PC-9 (cell line): Measurements from ENCODE around the gene NCOA3. TPM values are rescaled to one million over a fixed set of nuclear protein-coding genes. Genes with fewer than 3 reads are reported as not detected.

Source experiments
- BruUV-seq: library from RNA; stranded (reverse); fragments of 400-500 nt; replicated peaks from 2 replicates; lab custom pipeline; 2021; lab: Mats Ljungman, UMichigan
- CTCF ChIA-PET: fragments of 300-600 bp; sonication (Branson Sonifier 250); formaldehyde crosslinking; loops from one replicate; lab custom pipeline; 2022; ENCODE audit warnings: antibody characterized with exemption; lab: Charles Lee
- POLR2A ChIA-PET: fragments of 300-600 bp; sonication (Branson Sonifier 250); formaldehyde crosslinking; loops from one replicate; lab custom pipeline; 2022; ENCODE audit warnings: antibody characterized with exemption; ENCODE audit not compliant: unreplicated experiment; lab: Charles Lee
- DNase-seq, 2 experiments: peaks; one replicate each; pipeline versions ENCODE4 v3.0.0 to v3.0.0-alpha.2; 2015 to 2022; ENCODE audit warnings: mixed read lengths in 1 of 2
- H2AFZ ChIP-seq: fragments of 200-600 bp; sonication (generic); 2 replicates; pipeline ENCODE4 v1.8.1; 2017; ENCODE audit warnings: antibody characterized with exemption
- H3F3A ChIP-seq: fragments of 200-600 bp; sonication (generic); 2 replicates; pipeline ENCODE4 v1.8.1; 2017; ENCODE audit warnings: antibody characterized with exemption, mild to moderate bottlenecking, low read depth; ENCODE audit not compliant: insufficient read depth
- H3K27ac ChIP-seq: fragments of 200-600 bp; sonication (generic); 2 replicates; pipeline ENCODE4 v1.6.1; 2016; ENCODE audit warnings: mixed run types
- H3K27me3 ChIP-seq: fragments of 200-600 bp; sonication (generic); 2 replicates; pipeline ENCODE4 v1.6.1; 2016; ENCODE audit warnings: low read depth, mixed run types; ENCODE audit not compliant: insufficient read depth
- H3K36me3 ChIP-seq: fragments of 200-600 bp; sonication (generic); 2 replicates; pipeline ENCODE4 v1.6.1; 2016; ENCODE audit warnings: low read depth, mixed run types
- H3K4me1 ChIP-seq: fragments of 200-600 bp; sonication (generic); replicated peaks from 2 replicates; pipeline ENCODE4 v1.6.1; 2016; ENCODE audit warnings: mixed run types; ENCODE audit not compliant: insufficient read depth
- H3K4me2 ChIP-seq: fragments of 200-600 bp; sonication (generic); 2 replicates; pipeline ENCODE4 v1.6.1; 2017; ENCODE audit warnings: mixed run types
- H3K4me3 ChIP-seq: fragments of 200-600 bp; sonication (generic); 2 replicates; pipeline ENCODE4 v1.6.1; 2016; ENCODE audit warnings: mixed run types
- H3K79me2 ChIP-seq: fragments of 200-600 bp; sonication (generic); 2 replicates; pipeline ENCODE4 v1.6.1; 2017; ENCODE audit warnings: low read depth, mixed run types
- H3K9me2 ChIP-seq: fragments of 200-600 bp; sonication (generic); 2 replicates; pipeline ENCODE4 v1.8.1; 2017; ENCODE audit warnings: mild to moderate bottlenecking; ENCODE audit not compliant: insufficient read depth
- H3K9me3 ChIP-seq: fragments of 200-600 bp; sonication (generic); 2 replicates; pipeline ENCODE4 v1.8.1; 2016; ENCODE audit warnings: low read depth; ENCODE audit not compliant: insufficient read depth
- H4K20me1 ChIP-seq: fragments of 200-600 bp; sonication (generic); 2 replicates; pipeline ENCODE4 v1.8.1; 2017; ENCODE audit not compliant: insufficient read depth
- CTCF ChIP-seq: fragments of 200-600 bp; sonication (generic); conservative IDR thresholded peaks from 2 replicates; pipeline ENCODE4 v1.6.1; 2017; ENCODE audit warnings: mixed run types, antibody characterized with exemption, mild to moderate bottlenecking, moderate library complexity
- EZH2 ChIP-seq: fragments of 200-600 bp; sonication (generic); IDR thresholded peaks from 2 replicates; pipeline ENCODE4 v1.8.0; 2017; ENCODE audit warnings: antibody characterized with exemption, low read depth
- intact Hi-C: fragments of 100-400 bp; cut with micrococcal nuclease; formaldehyde crosslinking; loops from one replicate; pipeline ENCODE4 v1.10.0; 2022; ENCODE audit not compliant: unreplicated experiment
- total RNA-seq: library from RNA; stranded (reverse); gene quantifications from 2 replicates; pipeline ENCODE4 v1.2.3, GENCODE V29; 2021

Gene NCOA3
- total RNA-seq, 1 experiment from 2014 or later = 78.0 TPM

- ChIA-PET POLR2A (no interaction called here), CTCF (interaction anchor here (0.6 kb wide), 1 partner anchor 10 kb away, joined by 3 read pairs; no protein-coding TSS in a partner anchor)
- Histone ChIP-seq H3K4me2 (no peak overlapping the region), H3K9me2 (no peaks in the 10 kb centered on the region), H3K36me3 (peaks cover 43% of the 10 kb centered on the region), H3F3A (peaks cover 35% of the 10 kb centered on the region), H3K4me3 (no peak overlapping the region), H3K4me1 (peaks cover 10% of the 10 kb centered on the region; the same call in 1 of the 2 replicates), H3K9me3 (peaks cover 25% of the 10 kb centered on the region; the same call in 1 of the 2 replicates), H3K79me2 (peaks cover 99% of the 10 kb centered on the region), H3K27me3 (no peaks in the 10 kb centered on the region), H2AFZ (no peak overlapping the region), H3K27ac (peak overlapping the region; percentile 13; the same call in 1 of the 2 replicates), H4K20me1 (peaks cover 37% of the 10 kb centered on the region)
- intact Hi-C loops = no loop called here
- DNase-seq = no peak
- TF ChIP-seq EZH2 = no peak
- TF ChIP-seq CTCF = no peak
- no TSS peak for BruUV-seq
These were observed 14.2 kb downstream of the NCOA3 start for GRCh38 chr20:47515843-47516242.

- Histone ChIP-seq H3K36me3 (peaks cover 52% of the 10 kb centered on the region), H3K79me2 (peaks cover 84% of the 10 kb centered on the region), H3K27me3 (no peaks in the 10 kb centered on the region), H3K4me3 (0 out of 2 replicates have a peak overlapping the region, but pooled peaks have one; percentile 22), H4K20me1 (0 out of 2 replicates have a peak, but pooled peaks cover 7% of the 10 kb centered on the region), H3K4me2 (no peak overlapping the region), H3K9me2 (no peaks in the 10 kb centered on the region), H3K9me3 (peaks cover 36% of the 10 kb centered on the region), H3K4me1 (no peaks in the 10 kb centered on the region), H3F3A (peaks cover 38% of the 10 kb centered on the region), H3K27ac (no peak overlapping the region), H2AFZ (no peak overlapping the region)
- intact Hi-C loops = no loop called here
- BruUV-seq = no TSS peak
- POLR2A ChIA-PET = no interaction called here
- no peak for DNase-seq
- TF ChIP-seq EZH2 = no peak
- no peak for TF ChIP-seq CTCF
- CTCF ChIA-PET = no interaction called here
These were observed 19.5 kb downstream of the NCOA3 start for GRCh38 chr20:47521059-47521808.

GRCh38 chr20:47524015-47524784, 22.5 kb downstream of the NCOA3 start:
- POLR2A ChIA-PET = no interaction called here
- no TSS peak for BruUV-seq
- no peak overlapping the region for H3K27ac ChIP-seq

More at GRCh38 chr20:47524015-47524784, 22.5 kb downstream of the NCOA3 start:
- CTCF ChIA-PET = no interaction called here
- Histone ChIP-seq H3K36me3 (peaks cover 53% of the 10 kb centered on the region), H3K4me3 (no peak overlapping the region), H3K4me2 (no peak overlapping the region), H3F3A (peaks cover 47% of the 10 kb centered on the region), H2AFZ (no peak overlapping the region), H3K79me2 (peaks cover 82% of the 10 kb centered on the region), H3K4me1 (no peaks in the 10 kb centered on the region), H4K20me1 (peaks cover 19% of the 10 kb centered on the region), H3K9me3 (peaks cover 21% of the 10 kb centered on the region), H3K9me2 (no peaks in the 10 kb centered on the region), H3K27me3 (no peaks in the 10 kb centered on the region)
- intact Hi-C loops = no loop called here
- TF ChIP-seq CTCF = no peak
- TF ChIP-seq EZH2 = no peak
- DNase-seq = no peak
